HCEC 1CT (cell line): ENCODE measurements around the gene TRAF5.

Source experiments
- DNase-seq: peaks from one replicate; pipeline ENCODE4 v3.0.0-alpha.2; 2017

Gene TRAF5

GRCh38 chr1:211328866-211329475 is 2.3 kb downstream of the TRAF5 start:
- no peak for DNase-seq

GRCh38 chr1:211329764-211330201 is 3.1 kb downstream of the TRAF5 start:
- DNase-seq: no peak

GRCh38 chr1:211330282-211330936 is 3.8 kb downstream of the TRAF5 start:
- DNase-seq: no peak

- DNase-seq: peak; percentile 17
Observed at GRCh38 chr1:211331011-211331709, 4.5 kb downstream of the TRAF5 start.

GRCh38 chr1:211332036-211332616 is 5.5 kb downstream of the TRAF5 start:
- no peak for DNase-seq

- DNase-seq: no peak
Observed at GRCh38 chr1:211332830-211333229, 6.2 kb downstream of the TRAF5 start.

- no peak for DNase-seq
Observed at GRCh38 chr1:211333906-211334305, 7.3 kb downstream of the TRAF5 start.

- no peak for DNase-seq
Observed at GRCh38 chr1:211334986-211335385, 8.4 kb downstream of the TRAF5 start.

GRCh38 chr1:211335522-211336157 is 9.0 kb downstream of the TRAF5 start:
- DNase-seq: no peak

- no peak for DNase-seq
Observed at GRCh38 chr1:211336161-211336560, 9.5 kb downstream of the TRAF5 start.

- no peak for DNase-seq
Observed at GRCh38 chr1:211336775-211337174, 10.1 kb downstream of the TRAF5 start.

GRCh38 chr1:211337430-211338223 is 11.0 kb downstream of the TRAF5 start:
- no peak for DNase-seq

GRCh38 chr1:211338224-211338620 is 11.6 kb downstream of the TRAF5 start:
- no peak for DNase-seq

GRCh38 chr1:211339631-211340041 is 13.0 kb downstream of the TRAF5 start:
- no peak for DNase-seq

- DNase-seq: no peak
Observed at GRCh38 chr1:211340622-211341507, 14.2 kb downstream of the TRAF5 start.

GRCh38 chr1:211341999-211342398 is 15.4 kb downstream of the TRAF5 start:
- DNase-seq: no peak

GRCh38 chr1:211343607-211344006 is 17.0 kb downstream of the TRAF5 start:
- no peak for DNase-seq

- DNase-seq: no peak
Observed at GRCh38 chr1:211344152-211344618, 17.6 kb downstream of the TRAF5 start.

- no peak for DNase-seq
Observed at GRCh38 chr1:211345719-211346118, 19.1 kb downstream of the TRAF5 start.

GRCh38 chr1:211347077-211347844 is 20.6 kb downstream of the TRAF5 start:
- no peak for DNase-seq
